HFFc6 (cell line): ENCODE data around the gene ANXA3. TPM values are rescaled to one million over a fixed set of nuclear protein-coding genes. Genes with fewer than 3 reads are reported as not detected.

Source experiments
- DNase-seq: peaks from one replicate; pipeline ENCODE4 v3.0.0-alpha.2; 2018
- H3K27ac Mint-ChIP-seq: 2 replicates; pipeline ENCODE4 v1.8.0; 2020; ENCODE audit warnings: mild to moderate bottlenecking, mixed read lengths
- H3K27me3 Mint-ChIP-seq: 2 replicates; pipeline ENCODE4 v1.8.0; 2021; ENCODE audit warnings: mild to moderate bottlenecking, moderate library complexity, mixed read lengths; ENCODE audit not compliant: insufficient read depth
- H3K36me3 Mint-ChIP-seq: 2 replicates; pipeline ENCODE4 v1.8.0; 2021; ENCODE audit warnings: low read depth, mixed read lengths
- H3K4me1 Mint-ChIP-seq: 2 replicates; pipeline ENCODE4 v1.8.0; 2020; ENCODE audit warnings: low read depth, mixed read lengths
- H3K4me3 Mint-ChIP-seq: 2 replicates; pipeline ENCODE4 v1.8.0; 2020; ENCODE audit warnings: mild to moderate bottlenecking, moderate library complexity, mixed read lengths
- H3K9me3 Mint-ChIP-seq: 2 replicates; pipeline ENCODE4 v1.8.0; 2020; ENCODE audit warnings: mild to moderate bottlenecking, mixed read lengths
- total RNA-seq, 6 experiments: library from RNA; stranded (reverse); fragmentation: NEBNext Ultra II Directional; extraction: Animal tissue kit (Norgen Biotek cat#: 25700); gene quantifications; 2 replicates in 1 of 6; 3 replicates in 5 of 6; pipeline ENCODE4 v1.2.3, GENCODE V29; 2021
- TF ChIP-seq, protein P1 (sequence below): fragments of 200-600 bp; sonication (generic); IDR thresholded peaks from 2 replicates; pipeline ENCODE4 v1.5.0; 2021; ENCODE audit warnings: antibody characterized with exemption, mild to moderate bottlenecking

Gene ANXA3
- total RNA-seq, 6 experiments from 2014 or later, result 1.5 to 3.0 (median 1.6) TPM

- H3K27ac Mint-ChIP-seq, result no peak overlapping the region
- no peaks in the 10 kb centered on the region for H3K9me3 Mint-ChIP-seq
- no peak overlapping the region for H3K4me3 Mint-ChIP-seq
- TF ChIP-seq, protein P1, sequence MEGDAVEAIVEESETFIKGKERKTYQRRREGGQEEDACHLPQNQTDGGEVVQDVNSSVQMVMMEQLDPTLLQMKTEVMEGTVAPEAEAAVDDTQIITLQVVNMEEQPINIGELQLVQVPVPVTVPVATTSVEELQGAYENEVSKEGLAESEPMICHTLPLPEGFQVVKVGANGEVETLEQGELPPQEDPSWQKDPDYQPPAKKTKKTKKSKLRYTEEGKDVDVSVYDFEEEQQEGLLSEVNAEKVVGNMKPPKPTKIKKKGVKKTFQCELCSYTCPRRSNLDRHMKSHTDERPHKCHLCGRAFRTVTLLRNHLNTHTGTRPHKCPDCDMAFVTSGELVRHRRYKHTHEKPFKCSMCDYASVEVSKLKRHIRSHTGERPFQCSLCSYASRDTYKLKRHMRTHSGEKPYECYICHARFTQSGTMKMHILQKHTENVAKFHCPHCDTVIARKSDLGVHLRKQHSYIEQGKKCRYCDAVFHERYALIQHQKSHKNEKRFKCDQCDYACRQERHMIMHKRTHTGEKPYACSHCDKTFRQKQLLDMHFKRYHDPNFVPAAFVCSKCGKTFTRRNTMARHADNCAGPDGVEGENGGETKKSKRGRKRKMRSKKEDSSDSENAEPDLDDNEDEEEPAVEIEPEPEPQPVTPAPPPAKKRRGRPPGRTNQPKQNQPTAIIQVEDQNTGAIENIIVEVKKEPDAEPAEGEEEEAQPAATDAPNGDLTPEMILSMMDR, result no peak
- DNase-seq, result no peak
- H3K36me3 Mint-ChIP-seq, result no peaks in the 10 kb centered on the region
- H3K4me1 Mint-ChIP-seq, result no peaks in the 10 kb centered on the region
- no peaks in the 10 kb centered on the region for H3K27me3 Mint-ChIP-seq
These were observed 49.4 kb downstream of the ANXA3 start for GRCh38 chr4:78601013-78601412.

GRCh38 chr4:78602334-78602733 is 50.8 kb downstream of the ANXA3 start:
- Mint-ChIP-seq H3K27ac (no peak overlapping the region), H3K9me3 (no peaks in the 10 kb centered on the region), H3K27me3 (no peaks in the 10 kb centered on the region), H3K36me3 (no peaks in the 10 kb centered on the region), H3K4me3 (no peak overlapping the region), H3K4me1 (no peaks in the 10 kb centered on the region)
- no peak for DNase-seq
- TF ChIP-seq, protein P1, result no peak

DNA sequence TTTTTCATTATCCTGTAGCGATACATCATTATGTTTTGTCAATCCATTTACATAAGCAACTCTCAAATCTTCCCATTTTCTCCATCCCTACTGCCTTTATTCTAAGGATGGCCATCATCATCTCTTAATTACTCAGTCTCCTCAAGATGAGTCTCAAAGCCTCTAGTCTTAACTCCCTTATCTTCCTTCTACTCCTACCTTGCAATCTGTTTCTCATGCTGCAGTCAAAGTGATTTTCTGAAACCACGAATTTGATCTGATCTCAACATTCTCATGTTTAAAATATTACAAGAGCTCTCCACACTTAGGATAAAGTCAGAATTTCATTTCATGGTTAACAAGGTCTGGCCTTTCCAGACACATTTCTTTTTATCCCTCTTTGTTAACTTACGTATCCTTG is 51.8 kb downstream of the ANXA3 start:
- no peak overlapping the region for H3K27ac Mint-ChIP-seq
- TF ChIP-seq, protein P1, result no peak
- H3K4me3 Mint-ChIP-seq, result no peak overlapping the region
- DNase-seq, result no peak
- H3K36me3 Mint-ChIP-seq, result no peaks in the 10 kb centered on the region
- H3K27me3 Mint-ChIP-seq, result no peaks in the 10 kb centered on the region
- no peaks in the 10 kb centered on the region for H3K4me1 Mint-ChIP-seq
- H3K9me3 Mint-ChIP-seq, result no peaks in the 10 kb centered on the region

GRCh38 chr4:78604988-78605387 is 53.4 kb downstream of the ANXA3 start:
- H3K4me3 Mint-ChIP-seq, result no peak overlapping the region
- H3K4me1 Mint-ChIP-seq, result 0 out of 2 replicates have a peak, but pooled peaks cover under 1% of the 10 kb centered on the region
- no peaks in the 10 kb centered on the region for H3K27me3 Mint-ChIP-seq
- no peaks in the 10 kb centered on the region for H3K36me3 Mint-ChIP-seq
- no peak for DNase-seq
- no peaks in the 10 kb centered on the region for H3K9me3 Mint-ChIP-seq
- H3K27ac Mint-ChIP-seq, result no peak overlapping the region
- TF ChIP-seq, protein P1, result no peak

DNA sequence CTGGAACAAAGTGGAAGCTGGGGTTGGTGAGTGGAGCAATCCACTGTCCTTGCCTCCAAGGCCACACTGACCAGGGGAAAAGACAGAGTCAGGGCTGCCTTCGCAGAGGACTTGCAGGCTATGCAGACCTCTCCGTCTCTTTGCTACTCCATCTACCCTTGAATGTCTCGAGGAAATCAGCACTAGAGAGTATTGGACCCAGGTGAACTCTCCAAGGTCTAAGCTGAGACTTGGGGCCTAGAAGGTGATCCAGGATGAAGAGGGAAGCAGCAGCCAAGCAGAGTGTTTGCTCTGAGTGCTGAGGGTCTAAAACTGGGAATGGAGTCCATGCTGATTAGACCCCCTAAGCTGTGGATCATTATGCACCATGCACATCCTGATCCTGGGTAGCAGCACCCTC is 54.5 kb downstream of the ANXA3 start:
- peaks cover 11% of the 10 kb centered on the region for H3K4me1 Mint-ChIP-seq
- H3K36me3 Mint-ChIP-seq, result no peaks in the 10 kb centered on the region
- TF ChIP-seq, protein P1, result no peak
- no peaks in the 10 kb centered on the region for H3K9me3 Mint-ChIP-seq
- H3K4me3 Mint-ChIP-seq, result no peak overlapping the region
- no peak overlapping the region for H3K27ac Mint-ChIP-seq
- H3K27me3 Mint-ChIP-seq, result no peaks in the 10 kb centered on the region
- no peak for DNase-seq

GRCh38 chr4:78606530-78607095 is 55.0 kb downstream of the ANXA3 start:
- H3K9me3 Mint-ChIP-seq, result no peaks in the 10 kb centered on the region
- TF ChIP-seq, protein P1, result no peak
- H3K27ac Mint-ChIP-seq, result no peak overlapping the region
- no peak overlapping the region for H3K4me3 Mint-ChIP-seq
- no peaks in the 10 kb centered on the region for H3K36me3 Mint-ChIP-seq
- H3K4me1 Mint-ChIP-seq, result peaks cover 14% of the 10 kb centered on the region
- H3K27me3 Mint-ChIP-seq, result no peaks in the 10 kb centered on the region
- no peak for DNase-seq
